HG02763 (cell line): Measurements from ENCODE around the gene DERA.
A peak's percentile ranks its signal among the peaks of the same experiment; 100 is the strongest.
"Not testable (repeated sequence)": the region's sequence is repeated elsewhere in the genome, so short reads cannot be mapped to it uniquely, and the experiment has no call there.

Source experiments
- ATAC-seq: cut with Tn5 transposase; IDR thresholded peaks from one replicate; pipeline ENCODE4 v1.9.1; 2021; ENCODE audit warnings: mild to moderate bottlenecking, moderate library complexity; ENCODE audit not compliant: unreplicated experiment

Gene DERA

GRCh38 chr12:16057351-16057751 lies 146.2 kb downstream of the DERA start:
- ATAC-seq: not testable (repeated sequence)

GRCh38 chr12:16062611-16063010 lies 151.5 kb downstream of the DERA start:
- no peak for ATAC-seq

- no peak for ATAC-seq
These were observed 152.6 kb downstream of the DERA start for GRCh38 chr12:16063726-16064125.

GRCh38 chr12:16070113-16070512 lies 159.0 kb downstream of the DERA start:
- no peak for ATAC-seq

- ATAC-seq: no peak
These were observed 161.5 kb downstream of the DERA start for GRCh38 chr12:16072678-16073077.

GRCh38 chr12:16074894-16075293 lies 163.8 kb downstream of the DERA start:
- no peak for ATAC-seq

GRCh38 chr12:16075887-16076286 lies 164.8 kb downstream of the DERA start:
- no peak for ATAC-seq

- peak; percentile 85 for ATAC-seq
These were observed 165.4 kb downstream of the DERA start for GRCh38 chr12:16076557-16076956.

- peak; percentile 19 for ATAC-seq
These were observed 165.9 kb downstream of the DERA start for GRCh38 chr12:16076970-16077522.

- no peak for ATAC-seq
These were observed 175.3 kb downstream of the DERA start for GRCh38 chr12:16086462-16086861.

- no peak for ATAC-seq
These were observed 175.8 kb downstream of the DERA start for GRCh38 chr12:16086942-16087341.
